ENCODE measurements around the gene CXCL16. TPM values are rescaled to one million over a fixed set of nuclear protein-coding genes. Genes with fewer than 3 reads are reported as not detected.
A peak's percentile ranks its signal among the peaks of the same experiment; 100 is the strongest.

Gene CXCL16
- total and polyA plus RNA-seq, 2 of the 13 experiments (the other 11 are each of a cell fraction or from before 2014, with no cell fraction given), result 9.4 to 101 TPM

DNA sequence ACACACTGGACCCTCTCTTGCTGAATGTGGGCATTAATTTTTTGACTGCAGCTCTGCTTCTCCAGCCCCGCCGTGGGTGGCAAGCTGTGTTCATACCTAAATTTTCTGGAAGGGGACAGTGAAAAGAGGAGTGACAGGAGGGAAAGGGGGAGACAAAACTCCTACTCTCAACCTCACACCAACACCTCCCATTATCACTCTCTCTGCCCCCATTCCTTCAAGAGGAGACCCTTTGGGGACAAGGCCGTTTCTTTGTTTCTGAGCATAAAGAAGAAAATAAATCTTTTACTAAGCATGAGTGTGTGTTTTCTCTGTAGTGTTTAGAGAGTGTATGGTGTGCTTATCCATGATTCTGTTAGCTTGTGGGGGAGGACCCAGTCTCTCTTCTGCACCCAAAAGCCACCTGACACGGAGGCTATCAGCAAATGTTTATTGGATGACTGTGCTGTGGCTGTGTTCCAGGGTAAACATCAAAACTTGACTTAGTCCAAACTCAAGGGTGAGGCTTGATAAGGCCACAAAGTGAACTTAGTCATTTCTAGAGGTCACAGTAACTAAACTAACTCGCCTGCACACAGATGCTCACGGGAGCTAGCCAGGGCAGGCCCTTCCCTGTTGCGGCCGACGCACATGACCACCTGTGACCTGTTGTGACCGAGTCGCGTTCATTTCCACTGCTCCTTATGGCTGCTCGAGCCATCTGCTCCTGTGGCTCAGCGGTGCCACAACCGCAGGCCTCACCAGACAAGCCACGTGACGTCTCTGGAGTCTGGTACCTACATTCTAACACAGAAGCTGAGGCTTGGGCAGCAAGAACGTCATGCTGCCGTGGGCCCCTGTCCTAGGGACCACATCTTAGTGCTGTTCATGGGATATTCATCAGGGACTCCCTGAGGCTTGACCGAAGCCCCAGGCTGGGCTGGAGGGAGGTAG lies 18.3 kb downstream of the CXCL16 start (continued):
- TF ChIP-seq, protein P1, sequence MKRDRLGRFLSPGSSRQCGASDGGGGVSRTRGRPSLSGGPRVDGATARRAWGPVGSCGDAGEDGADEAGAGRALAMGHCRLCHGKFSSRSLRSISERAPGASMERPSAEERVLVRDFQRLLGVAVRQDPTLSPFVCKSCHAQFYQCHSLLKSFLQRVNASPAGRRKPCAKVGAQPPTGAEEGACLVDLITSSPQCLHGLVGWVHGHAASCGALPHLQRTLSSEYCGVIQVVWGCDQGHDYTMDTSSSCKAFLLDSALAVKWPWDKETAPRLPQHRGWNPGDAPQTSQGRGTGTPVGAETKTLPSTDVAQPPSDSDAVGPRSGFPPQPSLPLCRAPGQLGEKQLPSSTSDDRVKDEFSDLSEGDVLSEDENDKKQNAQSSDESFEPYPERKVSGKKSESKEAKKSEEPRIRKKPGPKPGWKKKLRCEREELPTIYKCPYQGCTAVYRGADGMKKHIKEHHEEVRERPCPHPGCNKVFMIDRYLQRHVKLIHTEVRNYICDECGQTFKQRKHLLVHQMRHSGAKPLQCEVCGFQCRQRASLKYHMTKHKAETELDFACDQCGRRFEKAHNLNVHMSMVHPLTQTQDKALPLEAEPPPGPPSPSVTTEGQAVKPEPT (CRISPR knock-in tag; IDR thresholded peaks at IDR 0.05; ENCODE audit: low read depth), result no peak; the same call in 1 of the 2 replicates
- TF ChIP-seq, protein P2, sequence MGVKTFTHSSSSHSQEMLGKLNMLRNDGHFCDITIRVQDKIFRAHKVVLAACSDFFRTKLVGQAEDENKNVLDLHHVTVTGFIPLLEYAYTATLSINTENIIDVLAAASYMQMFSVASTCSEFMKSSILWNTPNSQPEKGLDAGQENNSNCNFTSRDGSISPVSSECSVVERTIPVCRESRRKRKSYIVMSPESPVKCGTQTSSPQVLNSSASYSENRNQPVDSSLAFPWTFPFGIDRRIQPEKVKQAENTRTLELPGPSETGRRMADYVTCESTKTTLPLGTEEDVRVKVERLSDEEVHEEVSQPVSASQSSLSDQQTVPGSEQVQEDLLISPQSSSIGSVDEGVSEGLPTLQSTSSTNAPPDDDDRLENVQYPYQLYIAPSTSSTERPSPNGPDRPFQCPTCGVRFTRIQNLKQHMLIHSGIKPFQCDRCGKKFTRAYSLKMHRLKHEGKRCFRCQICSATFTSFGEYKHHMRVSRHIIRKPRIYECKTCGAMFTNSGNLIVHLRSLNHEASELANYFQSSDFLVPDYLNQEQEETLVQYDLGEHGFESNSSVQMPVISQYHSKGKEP (CRISPR knock-in tag; IDR thresholded peaks at IDR 0.05), result no peak
- TF ChIP-seq TP53 (CRISPR knock-in tag; conservative IDR thresholded peaks at IDR 0.05) (no peak), TBX3 (IDR thresholded peaks at IDR 0.05; ENCODE audit: borderline replicate concordance) (peak; percentile 43; the same call in 1 of the 2 replicates), ZFX (CRISPR knock-in tag; IDR thresholded peaks at IDR 0.05; ENCODE audit: low read depth) (peak; percentile 90), KLF6 (CRISPR knock-in tag; IDR thresholded peaks at IDR 0.05) (no peak), RBM22 (optimal IDR thresholded peaks at IDR 0.05; ENCODE audit: low read length) (no peak), HCFC1 (IDR thresholded peaks at IDR 0.05; ENCODE audit: low read depth, low read length) (no peak), PAX8 (CRISPR knock-in tag; IDR thresholded peaks at IDR 0.05; ENCODE audit: borderline replicate concordance) (no peak), RNF2 (conservative IDR thresholded peaks at IDR 0.05; ENCODE audit: low read depth) (0 out of 2 replicates have a peak, but pooled peaks have one; percentile 45), CBFB (CRISPR knock-in tag; IDR thresholded peaks at IDR 0.05) (peak; percentile 76; the same call in 1 of the 2 replicates)
- TF ChIP-seq, protein P3, sequence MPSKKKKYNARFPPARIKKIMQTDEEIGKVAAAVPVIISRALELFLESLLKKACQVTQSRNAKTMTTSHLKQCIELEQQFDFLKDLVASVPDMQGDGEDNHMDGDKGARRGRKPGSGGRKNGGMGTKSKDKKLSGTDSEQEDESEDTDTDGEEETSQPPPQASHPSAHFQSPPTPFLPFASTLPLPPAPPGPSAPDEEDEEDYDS (CRISPR knock-in tag; IDR thresholded peaks at IDR 0.05), result peak; percentile 39; the same call in 1 of the 2 replicates
- TF ChIP-seq, protein P4, sequence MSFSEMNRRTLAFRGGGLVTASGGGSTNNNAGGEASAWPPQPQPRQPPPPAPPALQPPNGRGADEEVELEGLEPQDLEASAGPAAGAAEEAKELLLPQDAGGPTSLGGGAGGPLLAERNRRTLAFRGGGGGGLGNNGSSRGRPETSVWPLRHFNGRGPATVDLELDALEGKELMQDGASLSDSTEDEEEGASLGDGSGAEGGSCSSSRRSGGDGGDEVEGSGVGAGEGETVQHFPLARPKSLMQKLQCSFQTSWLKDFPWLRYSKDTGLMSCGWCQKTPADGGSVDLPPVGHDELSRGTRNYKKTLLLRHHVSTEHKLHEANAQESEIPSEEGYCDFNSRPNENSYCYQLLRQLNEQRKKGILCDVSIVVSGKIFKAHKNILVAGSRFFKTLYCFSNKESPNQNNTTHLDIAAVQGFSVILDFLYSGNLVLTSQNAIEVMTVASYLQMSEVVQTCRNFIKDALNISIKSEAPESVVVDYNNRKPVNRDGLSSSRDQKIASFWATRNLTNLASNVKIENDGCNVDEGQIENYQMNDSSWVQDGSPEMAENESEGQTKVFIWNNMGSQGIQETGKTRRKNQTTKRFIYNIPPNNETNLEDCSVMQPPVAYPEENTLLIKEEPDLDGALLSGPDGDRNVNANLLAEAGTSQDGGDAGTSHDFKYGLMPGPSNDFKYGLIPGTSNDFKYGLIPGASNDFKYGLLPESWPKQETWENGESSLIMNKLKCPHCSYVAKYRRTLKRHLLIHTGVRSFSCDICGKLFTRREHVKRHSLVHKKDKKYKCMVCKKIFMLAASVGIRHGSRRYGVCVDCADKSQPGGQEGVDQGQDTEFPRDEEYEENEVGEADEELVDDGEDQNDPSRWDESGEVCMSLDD (CRISPR knock-in tag; IDR thresholded peaks at IDR 0.05; ENCODE audit: borderline replicate concordance), result no peak
- TF ChIP-seq, protein P5, sequence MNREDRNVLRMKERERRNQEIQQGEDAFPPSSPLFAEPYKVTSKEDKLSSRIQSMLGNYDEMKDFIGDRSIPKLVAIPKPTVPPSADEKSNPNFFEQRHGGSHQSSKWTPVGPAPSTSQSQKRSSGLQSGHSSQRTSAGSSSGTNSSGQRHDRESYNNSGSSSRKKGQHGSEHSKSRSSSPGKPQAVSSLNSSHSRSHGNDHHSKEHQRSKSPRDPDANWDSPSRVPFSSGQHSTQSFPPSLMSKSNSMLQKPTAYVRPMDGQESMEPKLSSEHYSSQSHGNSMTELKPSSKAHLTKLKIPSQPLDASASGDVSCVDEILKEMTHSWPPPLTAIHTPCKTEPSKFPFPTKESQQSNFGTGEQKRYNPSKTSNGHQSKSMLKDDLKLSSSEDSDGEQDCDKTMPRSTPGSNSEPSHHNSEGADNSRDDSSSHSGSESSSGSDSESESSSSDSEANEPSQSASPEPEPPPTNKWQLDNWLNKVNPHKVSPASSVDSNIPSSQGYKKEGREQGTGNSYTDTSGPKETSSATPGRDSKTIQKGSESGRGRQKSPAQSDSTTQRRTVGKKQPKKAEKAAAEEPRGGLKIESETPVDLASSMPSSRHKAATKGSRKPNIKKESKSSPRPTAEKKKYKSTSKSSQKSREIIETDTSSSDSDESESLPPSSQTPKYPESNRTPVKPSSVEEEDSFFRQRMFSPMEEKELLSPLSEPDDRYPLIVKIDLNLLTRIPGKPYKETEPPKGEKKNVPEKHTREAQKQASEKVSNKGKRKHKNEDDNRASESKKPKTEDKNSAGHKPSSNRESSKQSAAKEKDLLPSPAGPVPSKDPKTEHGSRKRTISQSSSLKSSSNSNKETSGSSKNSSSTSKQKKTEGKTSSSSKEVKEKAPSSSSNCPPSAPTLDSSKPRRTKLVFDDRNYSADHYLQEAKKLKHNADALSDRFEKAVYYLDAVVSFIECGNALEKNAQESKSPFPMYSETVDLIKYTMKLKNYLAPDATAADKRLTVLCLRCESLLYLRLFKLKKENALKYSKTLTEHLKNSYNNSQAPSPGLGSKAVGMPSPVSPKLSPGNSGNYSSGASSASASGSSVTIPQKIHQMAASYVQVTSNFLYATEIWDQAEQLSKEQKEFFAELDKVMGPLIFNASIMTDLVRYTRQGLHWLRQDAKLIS (CRISPR knock-in tag; IDR thresholded peaks at IDR 0.05), result no peak
- TF ChIP-seq, protein P6, sequence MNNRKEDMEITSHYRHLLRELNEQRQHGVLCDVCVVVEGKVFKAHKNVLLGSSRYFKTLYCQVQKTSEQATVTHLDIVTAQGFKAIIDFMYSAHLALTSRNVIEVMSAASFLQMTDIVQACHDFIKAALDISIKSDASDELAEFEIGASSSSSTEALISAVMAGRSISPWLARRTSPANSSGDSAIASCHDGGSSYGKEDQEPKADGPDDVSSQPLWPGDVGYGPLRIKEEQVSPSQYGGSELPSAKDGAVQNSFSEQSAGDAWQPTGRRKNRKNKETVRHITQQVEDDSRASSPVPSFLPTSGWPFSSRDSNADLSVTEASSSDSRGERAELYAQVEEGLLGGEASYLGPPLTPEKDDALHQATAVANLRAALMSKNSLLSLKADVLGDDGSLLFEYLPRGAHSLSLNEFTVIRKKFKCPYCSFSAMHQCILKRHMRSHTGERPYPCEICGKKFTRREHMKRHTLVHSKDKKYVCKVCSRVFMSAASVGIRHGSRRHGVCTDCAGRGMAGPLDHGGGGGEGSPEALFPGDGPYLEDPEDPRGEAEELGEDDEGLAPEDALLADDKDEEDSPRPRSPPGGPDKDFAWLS (CRISPR knock-in tag; IDR thresholded peaks at IDR 0.05; ENCODE audit: borderline replicate concordance), result no peak

Data from HepG2 (cell line).